EL (cell line): Measurements from ENCODE around the gene B3GNT3.

Experiments used
- DNase-seq: peaks from one replicate; pipeline ENCODE4 v3.0.0-alpha.2; 2016

Gene B3GNT3

GRCh38 chr19:17836530-17836929 is 41.6 kb downstream of the B3GNT3 start:
- no peak for DNase-seq

DNA sequence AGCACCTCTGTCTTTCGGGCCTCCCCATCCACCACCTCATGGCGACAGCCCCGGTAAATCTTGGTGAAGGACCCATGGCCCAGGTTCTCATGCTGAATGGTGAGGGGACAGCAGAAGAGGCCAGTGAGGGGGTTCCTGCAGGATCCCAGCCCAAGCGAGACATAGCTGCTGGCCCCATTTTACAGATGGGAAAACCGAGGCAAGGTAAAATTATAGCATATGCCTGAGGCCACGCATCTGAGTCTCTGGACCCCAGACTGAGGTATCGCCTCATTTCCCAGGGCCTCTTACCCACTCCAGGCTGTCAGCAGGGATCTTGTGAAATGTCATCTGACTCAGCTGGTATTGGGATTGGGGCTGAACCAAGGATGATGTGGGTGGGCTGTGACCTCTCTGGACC is 43.0 kb downstream of the B3GNT3 start:
- no peak for DNase-seq

DNA sequence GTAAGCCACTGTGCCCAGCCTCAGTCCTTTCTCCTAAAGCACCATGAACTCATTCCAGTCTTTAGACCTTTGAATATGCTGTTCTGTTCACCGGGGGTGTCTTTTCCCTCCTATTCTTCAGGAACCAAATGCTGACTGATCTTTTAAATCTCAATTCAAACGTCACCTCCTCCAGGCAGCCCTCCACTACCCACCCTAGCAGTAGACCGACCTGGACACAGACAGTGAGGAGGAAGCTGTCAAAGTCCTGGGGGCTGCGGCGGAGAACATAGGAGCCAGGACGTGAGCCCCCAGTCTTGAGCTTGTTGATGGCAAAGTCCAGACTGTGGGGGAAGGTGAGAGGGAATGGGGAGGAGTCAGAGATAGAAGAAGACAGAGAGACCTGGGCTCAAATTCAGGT is 45.1 kb downstream of the B3GNT3 start:
- no peak for DNase-seq

DNA sequence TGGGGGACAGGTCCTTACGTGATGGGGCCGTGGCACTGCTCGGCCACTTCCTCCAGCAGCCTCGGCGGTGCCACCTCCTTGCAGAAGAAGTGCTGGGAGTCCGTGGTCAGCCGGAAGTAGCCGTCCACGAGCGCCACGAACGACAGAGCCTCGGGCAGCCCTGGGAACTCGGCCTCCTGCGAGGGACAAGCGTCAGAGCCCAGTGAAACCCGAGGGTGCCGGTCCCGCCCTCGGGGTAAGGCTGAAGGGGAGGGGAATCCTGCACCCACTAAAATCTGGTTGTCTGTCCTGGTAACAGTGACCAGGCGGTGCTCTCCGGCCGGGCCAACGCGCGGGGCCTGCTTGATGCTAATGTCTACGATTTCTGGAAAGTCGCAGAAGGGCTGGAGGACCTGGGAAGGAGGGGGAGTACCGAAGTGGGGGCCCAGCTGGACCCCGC is 46.5 kb downstream of the B3GNT3 start:
- DNase-seq, result no peak

- DNase-seq, result peak; percentile 87
These were observed 47.1 kb downstream of the B3GNT3 start for GRCh38 chr19:17841810-17842662.

GRCh38 chr19:17842663-17843291 is 47.8 kb downstream of the B3GNT3 start:
- no peak for DNase-seq

GRCh38 chr19:17843292-17843827 is 48.4 kb downstream of the B3GNT3 start:
- no peak for DNase-seq

- DNase-seq, result no peak
These were observed 49.1 kb downstream of the B3GNT3 start for GRCh38 chr19:17843908-17844490.

DNA sequence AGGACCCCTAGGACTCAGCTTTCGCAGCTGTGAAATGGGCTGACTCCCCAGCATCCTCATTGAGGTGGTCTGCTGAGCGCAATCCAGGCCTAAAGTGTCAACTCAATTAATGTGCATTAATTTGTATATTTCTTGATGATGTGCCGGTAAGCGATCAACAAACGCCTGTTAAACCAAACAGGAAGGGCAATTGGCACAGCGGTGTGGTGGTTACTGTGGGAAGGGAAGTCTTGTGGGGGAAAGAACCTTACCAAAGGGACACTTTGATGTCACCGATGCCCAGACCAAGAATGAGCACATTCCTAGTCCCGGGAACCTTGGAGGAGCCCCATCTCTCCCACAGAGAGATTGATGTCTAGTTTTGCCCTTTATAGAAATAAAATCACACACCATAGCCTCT is 51.2 kb downstream of the B3GNT3 start:
- DNase-seq, result no peak

GRCh38 chr19:17847538-17848366 is 52.8 kb downstream of the B3GNT3 start, which contains the start of gene JAK3:
TSS of gene JAK3 (minus strand) at chr19:17847982. CDS start at chr19:17844417, 3,565 bp downstream.
- peak; percentile 64 for DNase-seq

GRCh38 chr19:17848595-17849292 is 53.8 kb downstream of the B3GNT3 start:
- DNase-seq, result no peak

- DNase-seq, result no peak
These were observed 59.1 kb downstream of the B3GNT3 start for GRCh38 chr19:17854061-17854460.

- peak; percentile 71 for DNase-seq
These were observed 60.6 kb downstream of the B3GNT3 start for GRCh38 chr19:17855280-17856152.

- peak; percentile 100 for DNase-seq
These were observed 64.8 kb downstream of the B3GNT3 start, which contains the start of gene RPL18A for GRCh38 chr19:17859533-17860330. TSS of gene RPL18A (plus strand) at chr19:17859910. CDS start at chr19:17859957, 47 bp downstream.

GRCh38 chr19:17860331-17860992 is 65.5 kb downstream of the B3GNT3 start:
- no peak for DNase-seq

- DNase-seq, result no peak
These were observed 66.0 kb downstream of the B3GNT3 start for GRCh38 chr19:17860993-17861360.

- DNase-seq, result no peak
These were observed 66.8 kb downstream of the B3GNT3 start for GRCh38 chr19:17861542-17862402.
